Activated CD4-positive, alpha-beta memory T cell treated with anti-CD3 and anti-CD28 coated beads, Interleukin-2, amount 10 ng/mL, durations not matched to agents 7 days and 5 days (primary cell): ENCODE data around the gene BPTF. TPM values are rescaled to one million over a fixed set of nuclear protein-coding genes. Genes with fewer than 3 reads are reported as not detected.
"Not testable (repeated sequence)": the region's sequence is repeated elsewhere in the genome, so short reads cannot be mapped to it uniquely, and the experiment has no call there.

ENCODE experiments used
- CTCF ChIA-PET: fragments of 350-600 bp; sonication (Branson Sonifier 250); formaldehyde crosslinking; loops from one replicate; lab custom pipeline; 2021; ENCODE audit warnings: antibody characterized with exemption, inconsistent platforms; lab: Charles Lee
- POLR2A ChIA-PET: fragments of 350-600 bp; sonication (Branson Sonifier 250); formaldehyde crosslinking; loops from one replicate; lab custom pipeline; 2021; ENCODE audit warnings: antibody characterized with exemption; lab: Charles Lee
- DNase-seq: peaks from one replicate; pipeline ENCODE4 v3.0.0-alpha.2; 2020
- H3K27ac Mint-ChIP-seq: one replicate; pipeline ENCODE4 v1.8.0; 2021; ENCODE audit warnings: mild to moderate bottlenecking, mixed read lengths
- H3K27me3 Mint-ChIP-seq: one replicate; pipeline ENCODE4 v1.8.0; 2021; ENCODE audit warnings: mixed read lengths
- H3K36me3 Mint-ChIP-seq: one replicate; pipeline ENCODE4 v1.8.0; 2021; ENCODE audit warnings: low read depth, mixed read lengths
- H3K4me1 Mint-ChIP-seq: one replicate; pipeline ENCODE4 v1.8.0; 2021; ENCODE audit warnings: mixed read lengths
- H3K4me3 Mint-ChIP-seq: one replicate; pipeline ENCODE4 v1.8.0; 2021; ENCODE audit warnings: mild to moderate bottlenecking, mixed read lengths
- H3K9me3 Mint-ChIP-seq: one replicate; pipeline ENCODE4 v1.8.0; 2021; ENCODE audit warnings: mixed read lengths
- total RNA-seq, 2 experiments: library from RNA; stranded (reverse); gene quantifications; one replicate each; pipeline ENCODE4 v1.2.3, GENCODE V29; 2021

Gene BPTF
- total RNA-seq, 2 experiments from 2014 or later, result 92.9 to 94.5 TPM

DNA sequence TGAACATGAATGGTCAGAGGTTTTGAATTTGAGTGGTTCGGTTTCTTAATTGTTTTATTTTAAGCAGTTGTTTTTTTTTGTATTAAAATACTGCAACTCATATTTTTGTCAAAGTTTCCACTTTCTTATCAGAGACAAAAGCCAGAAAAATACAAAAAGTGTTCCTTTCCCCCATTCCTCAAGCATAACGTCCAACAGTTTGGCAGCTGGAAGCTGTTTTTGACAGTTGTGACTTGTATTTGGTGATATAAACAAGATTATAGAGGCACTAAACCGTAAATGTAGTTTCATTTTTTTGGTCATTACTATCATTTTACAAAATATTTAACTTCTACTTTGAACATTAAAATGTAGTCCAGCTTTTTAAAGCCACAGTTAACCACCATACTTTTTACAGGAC is 135.0 kb downstream of the BPTF start:
- peaks cover 40% of the 10 kb centered on the region for H3K36me3 Mint-ChIP-seq
- H3K27ac Mint-ChIP-seq, H3K4me1 Mint-ChIP-seq, H3K27me3 Mint-ChIP-seq, DNase-seq, H3K9me3 Mint-ChIP-seq, H3K4me3 Mint-ChIP-seq, CTCF ChIA-PET, POLR2A ChIA-PET: not testable (repeated sequence)

DNA sequence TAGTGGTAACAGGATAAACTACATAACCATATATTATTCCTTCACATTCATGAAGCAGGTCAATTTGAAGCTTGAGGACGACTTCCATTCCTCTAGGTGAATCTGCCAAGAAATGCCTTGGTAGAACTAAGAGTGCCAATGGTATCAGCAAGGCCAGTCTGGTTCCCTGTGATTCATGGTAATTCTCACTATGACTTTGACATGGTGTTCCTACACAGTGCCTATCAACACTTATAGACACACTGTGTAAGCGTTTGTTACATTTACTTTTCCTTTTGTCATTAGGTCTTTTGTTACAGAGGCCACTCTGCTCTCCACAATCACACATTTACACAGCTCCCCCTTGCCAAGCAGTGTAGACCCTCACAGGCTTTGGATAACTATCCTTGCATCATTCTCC is 136.9 kb downstream of the BPTF start:
- H3K36me3 Mint-ChIP-seq, result peaks cover 45% of the 10 kb centered on the region
- H3K9me3 Mint-ChIP-seq, H3K4me3 Mint-ChIP-seq, H3K27me3 Mint-ChIP-seq, DNase-seq, POLR2A ChIA-PET, H3K4me1 Mint-ChIP-seq: not testable (repeated sequence)
- peak overlapping the region; percentile 38 for H3K27ac Mint-ChIP-seq
- CTCF ChIA-PET, result interaction anchor here (0.9 to 2.0 kb wide), 2 partner anchors 12 to 50 kb away, joined by 3 to 5 read pairs; no protein-coding TSS in a partner anchor

DNA sequence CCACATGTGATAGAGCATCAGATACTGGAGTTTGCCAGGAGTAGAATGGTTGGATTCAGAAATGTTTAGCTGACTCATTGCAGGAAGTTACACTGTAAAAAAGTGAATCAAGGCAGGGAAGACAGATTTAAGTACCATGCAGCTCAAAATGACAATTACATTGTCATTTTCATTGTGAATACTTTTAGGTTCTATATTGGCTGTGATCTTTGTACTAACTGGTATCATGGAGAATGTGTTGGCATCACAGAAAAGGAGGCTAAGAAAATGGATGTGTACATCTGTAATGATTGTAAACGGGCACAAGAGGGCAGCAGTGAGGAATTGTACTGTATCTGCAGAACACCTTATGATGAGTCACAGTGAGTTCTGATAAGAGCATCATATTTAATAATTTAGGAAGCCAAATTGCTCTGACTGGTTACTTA is 137.9 kb downstream of the BPTF start:
- Mint-ChIP-seq H3K27ac (peak overlapping the region; percentile 69), H3K36me3 (peaks cover 44% of the 10 kb centered on the region)
- H3K4me1 Mint-ChIP-seq, H3K27me3 Mint-ChIP-seq, POLR2A ChIA-PET, H3K9me3 Mint-ChIP-seq, H3K4me3 Mint-ChIP-seq: not testable (repeated sequence)
- peak; percentile 75 for DNase-seq
- CTCF ChIA-PET, result interaction anchor here (0.6 to 2.0 kb wide), 6 partner anchors 8 to 57 kb away, joined by 3 to 9 read pairs (median 4); no protein-coding TSS in a partner anchor

DNA sequence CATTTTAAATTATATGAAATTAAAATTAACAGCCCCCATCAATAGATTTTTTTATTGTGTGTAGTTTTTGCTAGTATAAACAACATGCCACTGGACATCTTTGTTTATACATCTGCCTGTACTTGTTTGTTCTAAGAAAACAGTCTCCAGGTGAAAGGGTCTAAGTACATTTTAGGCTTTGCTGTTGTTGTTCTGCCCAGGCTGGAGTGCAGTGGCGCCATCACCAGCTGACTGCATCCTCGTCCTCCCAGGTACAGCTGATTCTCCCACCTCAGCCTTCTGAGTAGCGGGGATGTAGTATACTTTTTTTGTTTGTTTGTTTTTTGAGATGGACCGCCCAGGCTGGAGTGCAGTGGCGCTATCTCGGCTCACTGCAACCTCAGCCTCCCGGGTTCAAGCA is 145.5 kb downstream of the BPTF start:
- Mint-ChIP-seq H3K9me3 (no peaks in the 10 kb centered on the region), H3K4me3 (no peak overlapping the region), H3K27me3 (no peaks in the 10 kb centered on the region), H3K36me3 (peaks cover 19% of the 10 kb centered on the region), H3K4me1 (no peaks in the 10 kb centered on the region), H3K27ac (no peak overlapping the region)
- CTCF ChIA-PET, result no interaction called here
- no peak for DNase-seq
- POLR2A ChIA-PET, result no interaction called here

DNA sequence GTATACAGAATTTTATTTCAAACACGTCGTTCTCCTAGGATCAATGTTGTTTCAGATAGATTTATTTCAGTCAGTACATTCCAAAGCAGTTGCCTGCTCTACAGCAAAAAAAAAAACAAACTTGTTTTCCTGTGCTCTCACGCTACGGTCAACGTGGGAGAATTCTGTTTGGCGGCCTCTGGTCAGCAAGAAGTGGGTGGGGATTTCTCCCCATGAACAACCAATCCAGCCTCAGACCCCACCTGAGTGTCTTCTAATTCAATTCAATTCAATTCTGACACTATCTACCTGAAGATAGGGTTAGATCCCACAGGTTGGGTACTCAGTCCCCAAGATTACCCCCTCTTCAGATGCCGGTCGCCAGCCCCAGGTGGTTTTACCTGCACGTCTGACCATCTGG is 148.9 kb downstream of the BPTF start:
- ChIA-PET POLR2A (no interaction called here), CTCF (interaction anchor here (1.2 to 1.6 kb wide), 2 partner anchors 11 to 12 kb away, joined by 3 read pairs; no protein-coding TSS in a partner anchor)
- H3K36me3 Mint-ChIP-seq, result peaks cover 24% of the 10 kb centered on the region
- no peaks in the 10 kb centered on the region for H3K9me3 Mint-ChIP-seq
- DNase-seq, result no peak
- no peaks in the 10 kb centered on the region for H3K27me3 Mint-ChIP-seq
- H3K4me1 Mint-ChIP-seq, result no peaks in the 10 kb centered on the region
- H3K27ac Mint-ChIP-seq, result no peak overlapping the region
- H3K4me3 Mint-ChIP-seq, result no peak overlapping the region

DNA sequence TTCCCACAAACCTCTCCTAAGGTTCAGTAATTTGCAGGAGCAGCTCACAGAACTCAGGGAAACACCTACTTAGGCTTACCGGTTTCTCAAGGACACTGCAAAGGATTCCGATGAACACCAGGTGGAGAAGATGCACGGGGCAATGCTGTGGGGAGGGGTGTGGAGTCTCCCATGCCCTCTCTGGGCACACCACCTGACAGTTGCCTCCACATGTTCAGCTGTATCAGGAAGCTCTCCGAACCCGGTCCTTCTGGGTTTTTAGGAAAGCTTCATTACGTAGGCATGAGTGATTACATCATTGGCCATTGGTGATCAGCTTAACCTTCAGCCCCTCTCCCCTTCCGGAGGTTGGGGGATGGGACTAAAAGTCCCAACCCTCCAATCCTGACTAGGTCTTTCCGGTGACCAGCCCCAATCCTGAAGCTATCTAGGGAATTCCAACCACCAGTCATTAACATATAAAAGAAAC is 149.3 kb downstream of the BPTF start:
- no peaks in the 10 kb centered on the region for H3K27me3 Mint-ChIP-seq
- DNase-seq, result peak; percentile 5
- no peak overlapping the region for H3K4me3 Mint-ChIP-seq
- ChIA-PET POLR2A (no interaction called here), CTCF (interaction anchor here (1.2 to 1.3 kb wide), 2 partner anchors 11 to 12 kb away, joined by 3 to 6 read pairs; no protein-coding TSS in a partner anchor)
- no peak overlapping the region for H3K27ac Mint-ChIP-seq
- no peaks in the 10 kb centered on the region for H3K4me1 Mint-ChIP-seq
- peaks cover 24% of the 10 kb centered on the region for H3K36me3 Mint-ChIP-seq
- H3K9me3 Mint-ChIP-seq, result no peaks in the 10 kb centered on the region

DNA sequence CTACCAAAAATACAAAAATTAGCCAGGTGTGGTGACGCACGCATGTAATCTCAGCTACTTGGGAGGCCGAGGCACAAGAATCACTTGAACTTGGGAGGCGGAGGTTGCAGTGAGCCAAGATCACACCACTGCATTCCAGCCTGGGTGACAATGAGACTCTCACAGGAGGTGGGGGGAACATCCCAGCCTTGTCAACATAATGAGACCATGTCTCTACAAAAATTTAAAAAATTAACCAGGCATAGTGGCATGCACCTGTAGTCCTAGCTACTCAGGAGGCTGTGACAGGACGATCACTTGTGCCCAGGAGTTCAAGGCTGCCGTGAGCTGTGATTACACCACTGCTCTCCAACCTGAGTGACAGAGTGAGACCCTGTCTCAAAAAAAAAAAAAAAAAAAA is 151.0 kb downstream of the BPTF start:
- H3K9me3 Mint-ChIP-seq, H3K27me3 Mint-ChIP-seq, H3K27ac Mint-ChIP-seq, H3K4me3 Mint-ChIP-seq, H3K4me1 Mint-ChIP-seq, POLR2A ChIA-PET: not testable (repeated sequence)
- CTCF ChIA-PET, result interaction anchor here (0.6 kb wide), 1 partner anchor 392 kb away, joined by 5 read pairs; no protein-coding TSS in a partner anchor
- H3K36me3 Mint-ChIP-seq, result peaks cover 28% of the 10 kb centered on the region
- DNase-seq, result peak; percentile 3

DNA sequence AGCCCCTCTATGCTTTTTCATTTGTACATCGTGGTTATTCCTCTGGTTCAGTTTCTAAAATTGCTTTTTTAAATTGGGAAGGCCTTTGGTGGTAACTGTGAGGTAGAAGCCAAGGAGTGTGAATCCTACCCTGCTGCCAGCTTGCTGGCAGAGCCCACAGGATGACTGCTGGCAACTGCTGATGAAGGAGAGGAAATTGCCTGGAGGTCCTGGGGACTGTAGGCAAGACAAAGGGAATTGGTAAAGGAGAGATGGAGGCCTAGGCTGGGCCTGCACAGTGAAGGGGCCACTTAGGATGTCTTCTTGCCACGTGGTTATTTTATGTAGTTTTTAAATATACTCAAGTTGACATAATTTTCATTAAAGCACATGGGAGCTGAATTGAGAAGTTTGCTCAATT is 155.2 kb downstream of the BPTF start:
- no peaks in the 10 kb centered on the region for H3K9me3 Mint-ChIP-seq
- no peak overlapping the region for H3K27ac Mint-ChIP-seq
- DNase-seq, result peak; percentile 7
- POLR2A ChIA-PET, result interaction anchor here (1.2 kb wide), 1 partner anchor 13 kb away, joined by 3 read pairs; no protein-coding TSS in a partner anchor
- H3K36me3 Mint-ChIP-seq, result peaks cover 20% of the 10 kb centered on the region
- H3K27me3 Mint-ChIP-seq, result no peaks in the 10 kb centered on the region
- no peak overlapping the region for H3K4me3 Mint-ChIP-seq
- CTCF ChIA-PET, result no interaction called here
- peaks cover 2% of the 10 kb centered on the region for H3K4me1 Mint-ChIP-seq

DNA sequence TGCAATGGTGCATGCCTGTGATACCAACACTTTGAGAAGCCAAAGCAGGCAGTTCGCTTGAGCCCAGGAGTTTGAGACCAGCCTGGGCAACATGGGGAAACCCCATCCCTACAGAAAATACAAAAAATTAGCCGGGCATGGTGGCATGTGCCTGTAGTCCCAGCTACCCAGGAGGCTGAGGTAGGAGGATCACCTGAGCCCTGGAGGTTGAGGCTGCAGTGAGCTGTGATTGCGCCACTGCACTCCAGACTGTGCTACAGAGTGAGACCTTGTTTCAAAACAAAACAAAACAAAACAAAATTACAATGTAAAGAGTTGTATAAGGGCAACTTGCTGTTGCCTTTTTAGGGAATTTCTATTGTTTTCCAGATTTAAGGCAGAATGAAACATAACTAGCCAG is 155.6 kb downstream of the BPTF start:
- H3K4me1 Mint-ChIP-seq, H3K27me3 Mint-ChIP-seq, H3K4me3 Mint-ChIP-seq, CTCF ChIA-PET, H3K9me3 Mint-ChIP-seq, H3K27ac Mint-ChIP-seq, POLR2A ChIA-PET: not testable (repeated sequence)
- H3K36me3 Mint-ChIP-seq, result peaks cover 16% of the 10 kb centered on the region
- DNase-seq, result peak; percentile 2

DNA sequence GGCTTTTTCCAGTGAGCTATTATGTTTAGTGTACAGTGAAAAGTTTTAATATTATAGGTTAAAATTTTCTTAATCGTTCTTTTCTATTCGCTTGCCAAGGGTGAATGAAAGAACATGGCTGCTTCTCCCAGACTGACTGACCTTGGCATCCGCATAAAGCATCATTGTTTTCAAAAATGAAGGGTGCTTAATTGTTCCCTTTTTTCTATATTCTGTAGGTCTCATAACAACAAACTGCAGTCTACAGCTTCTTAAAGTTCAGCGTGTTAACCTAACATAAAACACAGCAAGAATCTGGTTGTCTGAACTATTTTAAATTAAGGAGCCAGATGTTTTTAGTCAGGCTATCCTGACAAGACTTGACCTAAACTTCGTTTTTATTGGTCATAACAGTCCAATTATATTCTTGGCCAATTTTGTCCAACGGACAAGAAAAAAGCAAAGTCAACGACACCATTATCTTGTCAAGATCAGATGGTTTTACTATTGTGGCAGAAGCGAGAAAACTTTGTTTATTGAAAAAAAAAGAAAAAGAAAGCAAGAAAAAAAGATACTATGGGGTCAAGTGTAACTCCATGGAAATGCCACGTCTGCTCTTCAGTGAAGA is 156.8 kb downstream of the BPTF start:
- CTCF ChIA-PET, result interaction anchor here (1.4 kb wide), 1 partner anchor 18 kb away, joined by 3 read pairs; no protein-coding TSS in a partner anchor
- Mint-ChIP-seq H3K4me3 (no peak overlapping the region), H3K27ac (no peak overlapping the region), H3K9me3 (no peaks in the 10 kb centered on the region), H3K4me1 (peaks cover 2% of the 10 kb centered on the region), H3K36me3 (peaks cover 8% of the 10 kb centered on the region), H3K27me3 (no peaks in the 10 kb centered on the region)
- POLR2A ChIA-PET, result no interaction called here
- DNase-seq, result no peak

DNA sequence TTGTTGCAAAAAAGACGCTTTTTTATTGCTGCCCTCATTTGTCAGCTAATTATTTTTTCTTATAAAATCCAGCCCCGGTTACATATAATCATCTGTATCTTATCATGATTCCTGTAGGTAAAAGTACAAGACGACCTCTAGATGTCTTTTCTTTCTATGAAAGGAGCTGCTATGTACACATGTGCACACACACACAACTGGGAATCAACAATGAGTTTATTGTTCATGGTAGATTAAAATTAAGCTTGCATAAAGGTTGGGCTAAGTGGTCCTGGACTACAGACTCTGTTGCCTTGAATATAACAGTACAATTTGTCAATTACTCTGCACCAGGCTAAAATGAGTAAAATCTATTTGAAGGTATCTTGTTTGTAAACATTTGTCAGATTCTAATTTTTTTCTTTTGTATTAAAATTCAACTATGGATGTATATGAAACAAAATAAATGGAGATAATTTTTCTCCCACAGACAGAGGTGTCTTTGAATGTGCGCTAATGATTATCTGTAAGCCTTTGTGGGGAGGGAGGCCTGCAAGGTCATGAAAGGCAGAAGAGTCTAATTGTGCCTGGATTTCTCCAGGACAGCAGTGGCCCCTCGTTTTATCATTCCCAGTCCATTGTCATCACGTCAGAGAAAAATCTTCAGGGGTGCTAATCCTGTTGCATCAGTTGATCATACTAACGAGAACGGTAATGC is 157.5 kb downstream of the BPTF start:
- ChIA-PET POLR2A (no interaction called here), CTCF (interaction anchor here (1.4 kb wide), 1 partner anchor 19 kb away, joined by 3 read pairs; no protein-coding TSS in a partner anchor)
- H3K27me3 Mint-ChIP-seq, result no peaks in the 10 kb centered on the region
- no peak overlapping the region for H3K4me3 Mint-ChIP-seq
- no peaks in the 10 kb centered on the region for H3K9me3 Mint-ChIP-seq
- no peak for DNase-seq
- peaks cover 8% of the 10 kb centered on the region for H3K36me3 Mint-ChIP-seq
- peaks cover 2% of the 10 kb centered on the region for H3K4me1 Mint-ChIP-seq
- H3K27ac Mint-ChIP-seq, result no peak overlapping the region

DNA sequence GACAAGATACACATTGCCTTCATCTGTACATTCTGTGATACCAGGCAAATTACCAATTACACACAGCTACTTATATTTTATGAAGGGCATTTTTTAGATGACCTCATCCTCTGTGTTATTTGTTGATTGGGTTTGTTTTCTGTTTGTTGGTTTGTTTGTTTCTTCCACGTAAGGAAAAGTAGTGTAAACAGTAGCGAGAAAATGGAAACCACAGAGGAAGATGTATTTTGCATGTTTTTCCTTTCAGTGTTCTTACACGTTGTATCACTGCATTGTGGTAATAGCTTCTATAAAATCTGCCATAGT is 158.0 kb downstream of the BPTF start:
- H3K27me3 Mint-ChIP-seq, result no peaks in the 10 kb centered on the region
- CTCF ChIA-PET, result interaction anchor here (1.4 kb wide), 1 partner anchor 19 kb away, joined by 3 read pairs; no protein-coding TSS in a partner anchor
- peaks cover 2% of the 10 kb centered on the region for H3K4me1 Mint-ChIP-seq
- no peaks in the 10 kb centered on the region for H3K9me3 Mint-ChIP-seq
- no peak overlapping the region for H3K27ac Mint-ChIP-seq
- H3K4me3 Mint-ChIP-seq, result no peak overlapping the region
- peaks cover 8% of the 10 kb centered on the region for H3K36me3 Mint-ChIP-seq
- POLR2A ChIA-PET, result no interaction called here
- DNase-seq, result no peak

DNA sequence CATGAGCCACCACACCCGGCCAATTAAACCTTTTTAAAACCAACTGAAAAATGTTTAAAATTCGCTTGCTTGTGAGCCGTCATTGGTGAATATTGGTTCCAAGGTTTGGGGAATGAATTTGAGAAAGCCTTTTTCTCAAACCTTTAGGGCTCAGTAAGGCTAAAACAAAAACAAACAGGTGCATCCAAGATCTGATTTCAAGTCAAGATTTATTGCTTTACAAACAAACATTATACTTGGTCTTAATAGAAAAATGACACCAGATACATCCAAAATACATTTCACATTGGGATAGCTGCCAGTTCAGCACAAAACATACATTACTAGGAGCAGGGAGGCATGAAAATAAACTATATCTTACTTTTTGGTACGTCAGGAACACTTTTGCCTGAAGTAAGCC is 165.6 kb downstream of the BPTF start:
- H3K36me3 Mint-ChIP-seq, result peaks cover 2% of the 10 kb centered on the region
- POLR2A ChIA-PET, result no interaction called here
- CTCF ChIA-PET, result no interaction called here
- no peaks in the 10 kb centered on the region for H3K9me3 Mint-ChIP-seq
- H3K27me3 Mint-ChIP-seq, result peaks cover 5% of the 10 kb centered on the region
- H3K27ac Mint-ChIP-seq, result no peak overlapping the region
- DNase-seq, result no peak
- H3K4me3 Mint-ChIP-seq, result no peak overlapping the region
- H3K4me1 Mint-ChIP-seq, result peaks cover 29% of the 10 kb centered on the region
